ENCODE data around the gene FHL2. TPM values are rescaled to one million over a fixed set of nuclear protein-coding genes. Genes with fewer than 3 reads are reported as not detected.

FHL2 gene
- total and polyA plus RNA-seq, 2 experiments from 2014 or later, result 612 to 1,288 TPM

GRCh38 chr2:105406221-105406620 lies 7.4 kb upstream of the FHL2 start:
- H3K4me3 ChIP-seq, result no peak overlapping the region
- H3K27me3 ChIP-seq, result no peaks in the 10 kb centered on the region
- peaks cover 21% of the 10 kb centered on the region for H3K4me1 ChIP-seq (ENCODE audit: low read depth)
- H3K36me3 ChIP-seq, result peaks cover 42% of the 10 kb centered on the region
- TF ChIP-seq CTCF (IDR thresholded peaks at IDR 0.05; ENCODE audit: low read depth, low read length), result no peak
- peak overlapping the region; percentile 55 for H3K27ac ChIP-seq
- peak in 1 of 2 donors; percentile 76 for DNase-seq (ENCODE audit: low read depth in 1 of 2, low spot score in 1 of 2)
- no peaks in the 10 kb centered on the region for H3K9me3 ChIP-seq (ENCODE audit: low read depth)

GRCh38 chr2:105405291-105405690 lies 6.4 kb upstream of the FHL2 start:
- DNase-seq (ENCODE audit: low read depth in 1 of 2, low spot score in 1 of 2), result no peak
- peaks cover 17% of the 10 kb centered on the region for H3K4me1 ChIP-seq (ENCODE audit: low read depth)
- no peak overlapping the region for H3K4me3 ChIP-seq

GRCh38 chr2:105404736-105405135 lies 5.9 kb upstream of the FHL2 start:
- Histone ChIP-seq H3K4me1 (ENCODE audit: low read depth) (peaks cover 17% of the 10 kb centered on the region), H3K4me3 (no peak overlapping the region), H3K36me3 (peaks cover 32% of the 10 kb centered on the region), H3K9me3 (ENCODE audit: low read depth) (no peaks in the 10 kb centered on the region), H3K27ac (peak overlapping the region; percentile 80), H3K27me3 (no peaks in the 10 kb centered on the region)
- no peak for DNase-seq (ENCODE audit: low read depth in 1 of 2, low spot score in 1 of 2)
- TF ChIP-seq CTCF (IDR thresholded peaks at IDR 0.05; ENCODE audit: low read depth, low read length), result no peak

More at GRCh38 chr2:105405291-105405690, 6.4 kb upstream of the FHL2 start:
- TF ChIP-seq CTCF (IDR thresholded peaks at IDR 0.05; ENCODE audit: low read depth, low read length), result no peak
- Histone ChIP-seq H3K27ac (peak overlapping the region; percentile 80), H3K27me3 (no peaks in the 10 kb centered on the region), H3K36me3 (peaks cover 35% of the 10 kb centered on the region), H3K9me3 (ENCODE audit: low read depth) (no peaks in the 10 kb centered on the region)

GRCh38 chr2:105403783-105404698 lies 5.2 kb upstream of the FHL2 start:
- Histone ChIP-seq H3K9me3 (ENCODE audit: low read depth) (no peaks in the 10 kb centered on the region), H3K4me1 (ENCODE audit: low read depth) (peaks cover 17% of the 10 kb centered on the region), H3K36me3 (peaks cover 26% of the 10 kb centered on the region), H3K27ac (peak overlapping the region; percentile 80), H3K4me3 (no peak overlapping the region), H3K27me3 (no peaks in the 10 kb centered on the region)
- TF ChIP-seq CTCF (IDR thresholded peaks at IDR 0.05; ENCODE audit: low read depth, low read length), result peak; percentile 74
- peak in 1 of 2 donors; percentile 74 for DNase-seq (ENCODE audit: low read depth in 1 of 2, low spot score in 1 of 2)

GRCh38 chr2:105403241-105403782 lies 4.5 kb upstream of the FHL2 start:
- Histone ChIP-seq H3K27ac (peak overlapping the region; percentile 80), H3K27me3 (no peaks in the 10 kb centered on the region), H3K4me1 (ENCODE audit: low read depth) (peaks cover 17% of the 10 kb centered on the region), H3K9me3 (ENCODE audit: low read depth) (no peaks in the 10 kb centered on the region), H3K4me3 (no peak overlapping the region), H3K36me3 (peaks cover 21% of the 10 kb centered on the region)
- DNase-seq (ENCODE audit: low read depth in 1 of 2, low spot score in 1 of 2), result no peak
- no peak for TF ChIP-seq CTCF (IDR thresholded peaks at IDR 0.05; ENCODE audit: low read depth, low read length)
